B cell (primary cell): ENCODE results near the gene MALRD1. TPM values are rescaled to one million over a fixed set of nuclear protein-coding genes. Genes with fewer than 3 reads are reported as not detected.

Source experiments
- ATAC-seq: fragments of 200-7000 bp; cut with Tn5 transposase; one replicate; pipeline ENCODE4 v1.10.0; 2021; ENCODE audit warnings: low read depth, mild to moderate bottlenecking, moderate number of reproducible peaks, moderate library complexity
- CTCF ChIA-PET: fragments of 350-600 bp; sonication (Branson Sonifier 250); formaldehyde crosslinking; loops from one replicate; lab custom pipeline; 2021; ENCODE audit warnings: antibody characterized with exemption, inconsistent platforms; lab: Charles Lee
- POLR2A ChIA-PET: fragments of 350-600 bp; sonication (Branson Sonifier 250); formaldehyde crosslinking; loops from one replicate; lab custom pipeline; 2021; ENCODE audit warnings: antibody characterized with exemption; lab: Charles Lee
- DNase-seq: peaks from one replicate; pipeline ENCODE4 v3.0.0; 2013
- H2AFZ ChIP-seq: 2 replicates; pipeline ENCODE4 v1.6.1; 2012; ENCODE audit warnings: mild to moderate bottlenecking, low read depth, low read length; ENCODE audit not compliant: insufficient read depth, poor library complexity, severe bottlenecking
- H3K27ac ChIP-seq, 2 donors: 1 replicate in 1 of 2; 2 replicates in 1 of 2; pipeline ENCODE4 v1.5.1; 2012 to 2013; ENCODE audit warnings: low read length in 2 of 2, mild to moderate bottlenecking in 2 of 2, moderate library complexity in 1 of 2
- H3K27me3 ChIP-seq, 4 experiments: fragments of 200-600 bp in 1 of 4; sonication (generic) in 1 of 4; replicated peaks in 1 of 4; 1 replicate in 2 of 4; 2 replicates in 2 of 4; pipeline versions ENCODE4 v1.6.1 to v1.7.0; 2013 to 2016; ENCODE audit warnings: low read length in 3 of 4, mild to moderate bottlenecking in 2 of 4, mixed read lengths in 1 of 4, moderate library complexity in 1 of 4; ENCODE audit not compliant: insufficient read depth in 4 of 4, control insufficient read depth in 3 of 4; ENCODE audit errors: control extremely low read depth in 1 of 4
- H3K36me3 ChIP-seq, 2 experiments: replicated peaks in 1 of 2; 1 replicate in 1 of 2; 2 replicates in 1 of 2; pipeline versions ENCODE4 v1.6.1 to v1.7.1; 2013; ENCODE audit warnings: low read length in 1 of 2; ENCODE audit not compliant: insufficient read depth in 2 of 2, control insufficient read depth in 1 of 2; ENCODE audit errors: control extremely low read depth in 1 of 2, extremely low read depth in 1 of 2
- H3K4me1 ChIP-seq, 2 donors: fragments of 200-600 bp in 1 of 2; sonication (generic) in 1 of 2; 1 replicate in 1 of 2; 2 replicates in 1 of 2; pipeline versions ENCODE4 v1.5.1 to v1.6.1; 2013 to 2017; ENCODE audit warnings: low read length in 2 of 2; ENCODE audit not compliant: control insufficient read depth in 2 of 2, insufficient read depth in 2 of 2
- H3K4me2 ChIP-seq: replicated peaks from 2 replicates; pipeline ENCODE3; 2012; ENCODE audit warnings: mild to moderate bottlenecking, low read depth, low read length; ENCODE audit not compliant: poor library complexity, severe bottlenecking
- H3K4me3 ChIP-seq, 5 experiments: fragments of 200-600 bp in 1 of 5; sonication (generic) in 1 of 5; 1 replicate in 3 of 5; 2 replicates in 2 of 5; pipeline versions ENCODE4 v1.5.1 to v1.7.0; 2011 to 2016; ENCODE audit warnings: low read length in 4 of 5, mild to moderate bottlenecking in 4 of 5, low read depth in 2 of 5, control low read depth in 1 of 5, moderate library complexity in 1 of 5; ENCODE audit not compliant: insufficient read depth in 1 of 5; ENCODE audit errors: control extremely low read depth in 1 of 5, extremely low read depth in 1 of 5
- H3K79me2 ChIP-seq: fragments of 200-600 bp; sonication (generic); one replicate; pipeline ENCODE4 v1.6.0; 2016; ENCODE audit warnings: low read length; ENCODE audit not compliant: control insufficient read depth, insufficient read depth
- H3K9ac ChIP-seq: fragments of 200-600 bp; sonication (generic); 2 replicates; pipeline ENCODE4 v1.6.1; 2017; ENCODE audit warnings: mild to moderate bottlenecking, low read length, moderate library complexity
- H3K9me3 ChIP-seq, 3 donors: one replicate each; pipeline versions ENCODE4 v1.6.1 to v1.7.1; 2013; ENCODE audit warnings: low read length in 2 of 3; ENCODE audit not compliant: control insufficient read depth in 2 of 3, insufficient read depth in 1 of 3; ENCODE audit errors: control extremely low read depth in 1 of 3
- H4K20me1 ChIP-seq: 2 replicates; pipeline ENCODE4 v1.6.0; 2012; ENCODE audit warnings: mild to moderate bottlenecking, low read length; ENCODE audit not compliant: insufficient read depth, control insufficient read depth, poor library complexity, severe bottlenecking
- H3K27ac Mint-ChIP-seq: one replicate; pipeline ENCODE4 v1.8.0; 2021; ENCODE audit warnings: mixed read lengths
- H3K27me3 Mint-ChIP-seq: one replicate; pipeline ENCODE4 v1.8.0; 2021; ENCODE audit warnings: mixed read lengths
- H3K4me1 Mint-ChIP-seq: one replicate; pipeline ENCODE4 v1.8.0; 2021; ENCODE audit warnings: mixed read lengths
- H3K4me3 Mint-ChIP-seq: one replicate; pipeline ENCODE4 v1.8.0; 2021; ENCODE audit warnings: mixed read lengths
- H3K9me3 Mint-ChIP-seq: one replicate; pipeline ENCODE4 v1.8.0; 2022; ENCODE audit warnings: mixed read lengths; ENCODE audit not compliant: insufficient read depth
- EZH2 ChIP-seq: IDR thresholded peaks from 2 replicates; pipeline ENCODE4 v1.6.1; 2012; ENCODE audit warnings: borderline replicate concordance, low read depth, mild to moderate bottlenecking, moderate library complexity, low read length; ENCODE audit not compliant: insufficient read depth, poor library complexity, severe bottlenecking
- WGBS: methylation state at CpG from one replicate; pipeline ENCODE4 v1.1.5; 2013; ENCODE audit warnings: missing lambda C conversion rate; ENCODE audit not compliant: insufficient coverage; 5-methylcytosine and 5-hydroxymethylcytosine counted together
- intact Hi-C: fragments of 100-400 bp; cut with micrococcal nuclease; formaldehyde crosslinking; loops from one replicate; pipeline ENCODE4 v1.10.0; 2022
- polyA plus RNA-seq: library from polyadenylated mRNA; depleted of rRNA; stranded (reverse); fragments of >200 nt; gene quantifications from 2 replicates; pipeline ENCODE4 v1.2.3, GENCODE V29; 2012
- total RNA-seq, 2 donors: library from RNA; stranded (reverse); fragments of 120-200 nt in 1 of 2; gene quantifications; 1 replicate in 1 of 2; 2 replicates in 1 of 2; pipeline versions ENCODE4 v1.2.3 to v1.2.4, GENCODE V29; 2013 to 2022
- TF ChIP-seq, protein P1 (sequence below): fragments of 200-600 bp; IDR thresholded peaks from one replicate; pipeline ENCODE4 v1.8.0; 2022; ENCODE audit warnings: antibody characterized with exemption, mild to moderate bottlenecking

MALRD1 gene
- total and polyA plus RNA-seq, 2 donors (not counting 1 experiment from before 2014, with no cell fraction given) = not detected

GRCh38 chr10:19263262-19263661 lies 214.7 kb downstream of the MALRD1 start:
- intact Hi-C loops = no loop called here
- H3K27me3 Mint-ChIP-seq = no peaks in the 10 kb centered on the region
- no peaks in the 10 kb centered on the region for H3K27me3 ChIP-seq
- TF ChIP-seq, protein P1, sequence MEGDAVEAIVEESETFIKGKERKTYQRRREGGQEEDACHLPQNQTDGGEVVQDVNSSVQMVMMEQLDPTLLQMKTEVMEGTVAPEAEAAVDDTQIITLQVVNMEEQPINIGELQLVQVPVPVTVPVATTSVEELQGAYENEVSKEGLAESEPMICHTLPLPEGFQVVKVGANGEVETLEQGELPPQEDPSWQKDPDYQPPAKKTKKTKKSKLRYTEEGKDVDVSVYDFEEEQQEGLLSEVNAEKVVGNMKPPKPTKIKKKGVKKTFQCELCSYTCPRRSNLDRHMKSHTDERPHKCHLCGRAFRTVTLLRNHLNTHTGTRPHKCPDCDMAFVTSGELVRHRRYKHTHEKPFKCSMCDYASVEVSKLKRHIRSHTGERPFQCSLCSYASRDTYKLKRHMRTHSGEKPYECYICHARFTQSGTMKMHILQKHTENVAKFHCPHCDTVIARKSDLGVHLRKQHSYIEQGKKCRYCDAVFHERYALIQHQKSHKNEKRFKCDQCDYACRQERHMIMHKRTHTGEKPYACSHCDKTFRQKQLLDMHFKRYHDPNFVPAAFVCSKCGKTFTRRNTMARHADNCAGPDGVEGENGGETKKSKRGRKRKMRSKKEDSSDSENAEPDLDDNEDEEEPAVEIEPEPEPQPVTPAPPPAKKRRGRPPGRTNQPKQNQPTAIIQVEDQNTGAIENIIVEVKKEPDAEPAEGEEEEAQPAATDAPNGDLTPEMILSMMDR = no peak
- TF ChIP-seq EZH2 = no peak
- H3K27ac ChIP-seq = no peak overlapping the region
- H3K4me1 ChIP-seq = no peaks in the 10 kb centered on the region
- POLR2A ChIA-PET = no interaction called here
- H3K4me1 Mint-ChIP-seq = no peaks in the 10 kb centered on the region
- H3K9ac ChIP-seq = no peak overlapping the region
- no peak overlapping the region for H3K4me2 ChIP-seq
- no peak overlapping the region for H3K27ac Mint-ChIP-seq
- no CpG with 5 or more reads among the region's 1 CpG for WGBS
- H2AFZ ChIP-seq = no peak overlapping the region
- H3K9me3 ChIP-seq = peaks cover 0 to 1% (median 0%) of the 10 kb centered on the region in 3 donors
- no peak overlapping the region for H3K4me3 Mint-ChIP-seq
- H4K20me1 ChIP-seq = no peaks in the 10 kb centered on the region
- ATAC-seq = no peak
- DNase-seq = no peak
- H3K4me3 ChIP-seq = no peak overlapping the region
- H3K36me3 ChIP-seq = no peaks in the 10 kb centered on the region
- CTCF ChIA-PET = no interaction called here
- H3K79me2 ChIP-seq = no peaks in the 10 kb centered on the region
- H3K9me3 Mint-ChIP-seq = peaks cover 8% of the 10 kb centered on the region

DNA sequence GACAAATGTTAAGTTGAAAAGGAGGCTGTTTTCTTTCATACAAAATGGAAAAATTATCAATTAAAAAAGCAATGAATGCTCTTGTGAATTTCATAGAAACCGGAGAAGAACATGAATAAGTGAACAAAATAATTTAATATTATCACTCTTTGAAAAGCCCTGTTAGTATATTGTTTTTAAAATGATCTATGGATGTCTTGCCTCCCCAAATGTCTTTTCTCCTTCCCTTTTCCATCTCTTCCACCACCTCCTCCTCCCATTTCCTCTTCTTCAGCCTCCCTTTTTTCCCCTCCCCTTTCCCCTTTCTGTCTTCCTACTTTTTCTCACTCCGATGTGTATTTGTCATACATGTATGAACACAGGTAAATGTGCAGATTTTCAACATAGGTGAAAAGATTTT lies 234.7 kb downstream of the MALRD1 start:
- H3K4me3 ChIP-seq = no peak overlapping the region
- no peak overlapping the region for H3K9ac ChIP-seq
- no peaks in the 10 kb centered on the region for H4K20me1 ChIP-seq
- H3K27me3 ChIP-seq = no peaks in the 10 kb centered on the region
- TF ChIP-seq, protein P1 = no peak
- no peak for TF ChIP-seq EZH2
- ChIA-PET POLR2A (no interaction called here), CTCF (no interaction called here)
- H3K27ac ChIP-seq = no peak overlapping the region
- H2AFZ ChIP-seq = no peak overlapping the region
- WGBS = no CpG with 5 or more reads among the region's 2 CpGs
- Mint-ChIP-seq H3K27ac (no peak overlapping the region), H3K4me1 (no peaks in the 10 kb centered on the region), H3K9me3 (peaks cover 5% of the 10 kb centered on the region), H3K4me3 (no peak overlapping the region), H3K27me3 (no peaks in the 10 kb centered on the region)
- DNase-seq (no peak), ATAC-seq (no peak)
- no peak overlapping the region for H3K4me2 ChIP-seq
- no peaks in the 10 kb centered on the region for H3K79me2 ChIP-seq
- H3K9me3 ChIP-seq = peaks cover 0 to 3% (median 0%) of the 10 kb centered on the region in 3 donors
- no peaks in the 10 kb centered on the region for H3K4me1 ChIP-seq
- intact Hi-C loops = no loop called here
- no peaks in the 10 kb centered on the region for H3K36me3 ChIP-seq
